WTC11 (cell line): Measurements from ENCODE around the gene LRRFIP1. TPM values are rescaled to one million over a fixed set of nuclear protein-coding genes. Genes with fewer than 3 reads are reported as not detected.

Source experiments
- ATAC-seq: fragments of 200-7000 bp; cut with Tn5 transposase; 2 replicates; pipeline ENCODE4 v1.10.0; 2021; ENCODE audit warnings: mild to moderate bottlenecking, moderate library complexity
- CTCF ChIA-PET: fragments of 300-600 bp; sonication (Branson Sonifier 250); formaldehyde crosslinking; loops from one replicate; lab custom pipeline; 2021; ENCODE audit warnings: antibody characterized with exemption; lab: Charles Lee
- POLR2A ChIA-PET: fragments of 350-600 bp; sonication (Branson Sonifier 250); formaldehyde crosslinking; loops from one replicate; lab custom pipeline; 2021; ENCODE audit warnings: antibody characterized with exemption; lab: Charles Lee
- DNase-seq: peaks from one replicate; pipeline ENCODE4 v3.0.0; 2021; ENCODE audit warnings: low spot score
- H3K27ac Mint-ChIP-seq: 2 replicates; pipeline ENCODE4 v1.8.0; 2021; ENCODE audit warnings: mixed read lengths
- H3K27me3 Mint-ChIP-seq: 2 replicates; pipeline ENCODE4 v1.8.0; 2021; ENCODE audit warnings: low read depth, mild to moderate bottlenecking, moderate library complexity, mixed read lengths
- H3K36me3 Mint-ChIP-seq: 2 replicates; pipeline ENCODE4 v1.8.0; 2021; ENCODE audit warnings: mixed read lengths
- H3K4me1 Mint-ChIP-seq: 2 replicates; pipeline ENCODE4 v1.8.0; 2022; ENCODE audit warnings: mixed read lengths
- H3K4me3 Mint-ChIP-seq: 2 replicates; pipeline ENCODE4 v1.8.0; 2021; ENCODE audit warnings: mild to moderate bottlenecking, moderate library complexity, mixed read lengths
- H3K9me3 Mint-ChIP-seq: 2 replicates; pipeline ENCODE4 v1.8.0; 2021; ENCODE audit warnings: mixed read lengths
- AR ChIP-seq: fragments of 250-450 bp; sonication (Bioruptor Pico); IDR thresholded peaks from 2 replicates; pipeline ENCODE4 v1.9.0; 2021; ENCODE audit warnings: mild to moderate bottlenecking
- ARID4B ChIP-seq: sonication (generic); formaldehyde crosslinking; IDR thresholded peaks from 2 replicates; pipeline ENCODE4 v1.8.0; 2023; ENCODE audit warnings: missing genetic modification reagents, mild to moderate bottlenecking, borderline replicate concordance
- ATF3 ChIP-seq: sonication (generic); formaldehyde crosslinking; conservative IDR thresholded peaks from 2 replicates; pipeline ENCODE4 v1.8.1; 2022; ENCODE audit warnings: mild to moderate bottlenecking, missing genetic modification reagents
- ATF6 ChIP-seq: sonication (generic); formaldehyde crosslinking; IDR thresholded peaks from 2 replicates; pipeline ENCODE4 v1.8.1; 2023; ENCODE audit warnings: mild to moderate bottlenecking, missing genetic modification reagents
- CREB1 ChIP-seq: sonication (generic); formaldehyde crosslinking; IDR thresholded peaks from 2 replicates; pipeline ENCODE4 v1.8.0; 2023; ENCODE audit warnings: mild to moderate bottlenecking, missing genetic modification reagents
- E2F1 ChIP-seq: sonication (generic); formaldehyde crosslinking; IDR thresholded peaks from 2 replicates; pipeline ENCODE4 v1.8.0; 2022; ENCODE audit warnings: mild to moderate bottlenecking, missing genetic modification reagents
- FOXP1 ChIP-seq: sonication (generic); formaldehyde crosslinking; IDR thresholded peaks from 2 replicates; pipeline ENCODE4 v1.8.0; 2022; ENCODE audit warnings: missing genetic modification reagents, mild to moderate bottlenecking, moderate library complexity, borderline replicate concordance
- FOXP4 ChIP-seq: sonication (generic); formaldehyde crosslinking; IDR thresholded peaks from 2 replicates; pipeline ENCODE4 v1.8.0; 2022; ENCODE audit warnings: mild to moderate bottlenecking, missing genetic modification reagents
- GRHL2 ChIP-seq: fragments of 250-450 bp; sonication (Bioruptor Pico); IDR thresholded peaks from 2 replicates; pipeline ENCODE4 v1.8.0; 2022; ENCODE audit warnings: mild to moderate bottlenecking, moderate library complexity; ENCODE audit not compliant: insufficient replicate concordance, severe bottlenecking
- IRF2 ChIP-seq: sonication (generic); formaldehyde crosslinking; IDR thresholded peaks from 2 replicates; pipeline ENCODE4 v1.8.0; 2022; ENCODE audit warnings: low read depth, missing genetic modification reagents, borderline replicate concordance
- MXD4 ChIP-seq: fragments of 250-450 bp; sonication (Bioruptor Pico); IDR thresholded peaks from 2 replicates; pipeline ENCODE4 v1.8.0; 2021; ENCODE audit warnings: mild to moderate bottlenecking, moderate library complexity, borderline replicate concordance
- NFE2L1 ChIP-seq: sonication (generic); formaldehyde crosslinking; IDR thresholded peaks from 2 replicates; pipeline ENCODE4 v1.8.1; 2023; ENCODE audit warnings: missing genetic modification reagents
- NFYB ChIP-seq: sonication (generic); formaldehyde crosslinking; conservative IDR thresholded peaks from 2 replicates; pipeline ENCODE4 v1.8.0; 2022; ENCODE audit warnings: low read depth, missing genetic modification reagents
- NR1H2 ChIP-seq: sonication (generic); formaldehyde crosslinking; IDR thresholded peaks from 2 replicates; pipeline ENCODE4 v1.9.0; 2021; ENCODE audit warnings: mild to moderate bottlenecking, moderate library complexity, missing genetic modification reagents
- NR2C2 ChIP-seq: sonication (generic); formaldehyde crosslinking; IDR thresholded peaks from 2 replicates; pipeline ENCODE4 v1.8.0; 2022; ENCODE audit warnings: mild to moderate bottlenecking, missing genetic modification reagents
- NR3C1 ChIP-seq: sonication (generic); formaldehyde crosslinking; conservative IDR thresholded peaks from 2 replicates; pipeline ENCODE4 v1.8.1; 2023; ENCODE audit warnings: low read depth, mild to moderate bottlenecking, missing genetic modification reagents
- TP53 ChIP-seq: sonication (generic); formaldehyde crosslinking; IDR thresholded peaks from 2 replicates; pipeline ENCODE4 v1.8.1; 2023; ENCODE audit warnings: mild to moderate bottlenecking, missing genetic modification reagents
- USF2 ChIP-seq: sonication (generic); formaldehyde crosslinking; IDR thresholded peaks from 2 replicates; pipeline ENCODE4 v1.8.1; 2023; ENCODE audit warnings: mild to moderate bottlenecking, missing genetic modification reagents, moderate library complexity
- ZNF263 ChIP-seq: sonication (generic); formaldehyde crosslinking; IDR thresholded peaks from 2 replicates; pipeline ENCODE4 v1.8.1; 2022; ENCODE audit warnings: low read depth, mild to moderate bottlenecking, moderate library complexity, missing genetic modification reagents
- total RNA-seq: library from RNA; stranded (reverse); gene quantifications from 3 replicates; pipeline ENCODE4 v1.2.3, GENCODE V29; 2021

The LRRFIP1 gene
- total RNA-seq, 1 experiment from 2014 or later: 88.4 TPM

GRCh38 chr2:237616373-237616733 is 11.0 kb upstream of the LRRFIP1 start (continued):
- TF ChIP-seq ARID4B (CRISPR knock-in tag) (no peak), FOXP4 (CRISPR knock-in tag) (no peak), ZNF263 (CRISPR knock-in tag) (no peak)

GRCh38 chr2:237616734-237617586 is 10.4 kb upstream of the LRRFIP1 start:
- ChIA-PET CTCF (no interaction called here), POLR2A (no interaction called here)
- Mint-ChIP-seq H3K27me3 (peaks cover 3% of the 10 kb centered on the region; the same call in 1 of the 2 replicates), H3K4me3 (no peak overlapping the region), H3K9me3 (peaks cover 10% of the 10 kb centered on the region), H3K36me3 (peaks cover 4% of the 10 kb centered on the region; the same call in 1 of the 2 replicates), H3K27ac (no peak overlapping the region), H3K4me1 (peaks cover 48% of the 10 kb centered on the region)
- DNase-seq (no peak), ATAC-seq (no peak)
- no peak for TF ChIP-seq ATF6 (CRISPR knock-in tag)
- no peak for TF ChIP-seq IRF2 (CRISPR knock-in tag)
- TF ChIP-seq FOXP1 (CRISPR knock-in tag): no peak
- no peak for TF ChIP-seq NFYB
- no peak for TF ChIP-seq GRHL2
- no peak for TF ChIP-seq NR1H2
- no peak for TF ChIP-seq CREB1
- no peak for TF ChIP-seq AR (CRISPR knock-in tag)
- TF ChIP-seq NR3C1: no peak
- no peak for TF ChIP-seq ATF3 (CRISPR knock-in tag)
- TF ChIP-seq E2F1: no peak
- TF ChIP-seq USF2 (CRISPR knock-in tag): no peak
- no peak for TF ChIP-seq NR2C2 (CRISPR knock-in tag)
- TF ChIP-seq TP53 (CRISPR knock-in tag): no peak
- TF ChIP-seq NFE2L1: no peak
- no peak for TF ChIP-seq MXD4 (CRISPR knock-in tag)
